Lung (tissue), 12 donors: ENCODE data around the gene DAAM2. TPM values are rescaled to one million over a fixed set of nuclear protein-coding genes. Genes with fewer than 3 reads are reported as not detected.
A peak's percentile ranks its signal among the peaks of the same experiment; 100 is the strongest.

Source experiments
- ATAC-seq: fragments of 200-7000 bp; cut with Tn5 transposase; one replicate; pipeline ENCODE4 v1.9.1; 2020; ENCODE audit warnings: moderate number of reproducible peaks; ENCODE audit not compliant: insufficient read depth, low FRiP score
- DNase-seq, 3 donors: peaks; one replicate each; pipeline ENCODE4 v3.0.0-alpha.2; 2013 to 2017
- H3K27ac ChIP-seq, 2 donors: one replicate each; pipeline ENCODE4 v1.5.1; 2013; ENCODE audit warnings: mild to moderate bottlenecking in 2 of 2, moderate library complexity in 2 of 2, control low read depth in 1 of 2, inconsistent platforms in 1 of 2, low read depth in 1 of 2, low read length in 1 of 2
- H3K27me3 ChIP-seq, 3 donors: one replicate each; pipeline ENCODE4 v1.5.1; 2013; ENCODE audit warnings: low read length in 2 of 3; ENCODE audit not compliant: control insufficient read depth in 3 of 3, insufficient read depth in 3 of 3
- H3K36me3 ChIP-seq, 4 donors: one replicate each; pipeline ENCODE4 v1.5.1; 2013; ENCODE audit warnings: low read length in 4 of 4, mild to moderate bottlenecking in 1 of 4, moderate library complexity in 1 of 4; ENCODE audit not compliant: control insufficient read depth in 4 of 4, insufficient read depth in 4 of 4
- H3K4me1 ChIP-seq, 5 donors: one replicate each; pipeline ENCODE4 v1.5.1; 2013; ENCODE audit warnings: low read length in 5 of 5, mild to moderate bottlenecking in 2 of 5, moderate library complexity in 1 of 5; ENCODE audit not compliant: control insufficient read depth in 5 of 5, insufficient read depth in 5 of 5
- H3K4me3 ChIP-seq: one replicate; pipeline ENCODE4 v1.5.1; 2013; ENCODE audit warnings: mild to moderate bottlenecking, control low read depth, moderate library complexity
- H3K9ac ChIP-seq, 2 donors: one replicate each; pipeline ENCODE4 v1.5.1; 2013; ENCODE audit warnings: low read length in 2 of 2, control low read depth in 1 of 2; ENCODE audit not compliant: insufficient read depth in 1 of 2
- H3K9me3 ChIP-seq, 4 donors: one replicate each; pipeline ENCODE4 v1.5.1; 2013; ENCODE audit warnings: low read length in 3 of 4, mild to moderate bottlenecking in 1 of 4, moderate library complexity in 1 of 4; ENCODE audit not compliant: control insufficient read depth in 4 of 4, insufficient read depth in 3 of 4
- CTCF ChIP-seq: IDR thresholded peaks from 2 replicates; pipeline ENCODE4 v1.5.1; 2012; ENCODE audit warnings: mild to moderate bottlenecking; ENCODE audit errors: control extremely low read depth, extremely low read depth
- WGBS, 2 donors: extraction: QIAGEN DNeasy Blood & Tissue Kit; methylation state at CpG; one replicate each; pipeline ENCODE4 v1.1.7; 2013; 5-methylcytosine and 5-hydroxymethylcytosine counted together
- polyA plus RNA-seq, 2 donors: library from polyadenylated mRNA; stranded (reverse); fragments of 200-250 nt; gene quantifications; one replicate each; pipeline ENCODE4 v1.2.1, GENCODE V29; 2013
- total RNA-seq, 2 donors: library from RNA; depleted of rRNA in 1 of 2; stranded (reverse); fragments of >200 nt in 1 of 2; gene quantifications; one replicate each; pipeline ENCODE4 v1.2.1, GENCODE V29; 2014 to 2021
- donor health status: control.
- donor health status: control.
- donor health status: Bipolar disorder and iron deficiency.
- donor health status: healthy.
- donor health status: DM: yes; HTN: yes; CAD: no.

Gene DAAM2
- total and polyA plus RNA-seq, 4 donors: 13.6 to 43.0 (median 28.5) TPM

- H3K27ac ChIP-seq: peak overlapping the region in 1 of 2 donors; percentile 20
- ATAC-seq (no peak), DNase-seq (no peak)
- no peak overlapping the region for H3K4me3 ChIP-seq
- H3K27me3 ChIP-seq: no peaks in the 10 kb centered on the region
- H3K9me3 ChIP-seq: no peaks in the 10 kb centered on the region
- H3K9ac ChIP-seq: no peak overlapping the region
- 70 to 82% methylated on average over 8 of the region's 8 CpGs for WGBS, 2 donors
- TF ChIP-seq CTCF: no peak
- H3K4me1 ChIP-seq: peaks cover 0 to 31% (median 22%) of the 10 kb centered on the region in 5 donors
- H3K36me3 ChIP-seq: peaks cover 0 to 8% (median 0%) of the 10 kb centered on the region in 4 donors
Measured at GRCh38 chr6:39819676-39820075, 27.5 kb downstream of the DAAM2 start.

GRCh38 chr6:39820553-39820952 lies 28.4 kb downstream of the DAAM2 start:
- Histone ChIP-seq H3K4me1 (peaks cover 0 to 31% (median 22%) of the 10 kb centered on the region in 5 donors), H3K27me3 (no peaks in the 10 kb centered on the region), H3K36me3 (peaks cover 0 to 3% (median 0%) of the 10 kb centered on the region in 4 donors), H3K27ac (peak overlapping the region in 1 of 2 donors; percentile 56), H3K9ac (no peak overlapping the region), H3K4me3 (no peak overlapping the region), H3K9me3 (no peaks in the 10 kb centered on the region)
- no peak for ATAC-seq
- no peak for TF ChIP-seq CTCF
- DNase-seq: no peak

- Histone ChIP-seq H3K4me3 (no peak overlapping the region), H3K9me3 (no peaks in the 10 kb centered on the region), H3K4me1 (peaks cover 0 to 31% (median 22%) of the 10 kb centered on the region in 5 donors), H3K36me3 (no peaks in the 10 kb centered on the region), H3K27me3 (no peaks in the 10 kb centered on the region), H3K27ac (peak overlapping the region; percentile 56 to 81), H3K9ac (no peak overlapping the region)
- WGBS, 2 donors: 62 to 72% methylated on average over 5 of the region's 5 CpGs
- ATAC-seq (no peak), DNase-seq (peak in 1 of 3 donors; percentile 59)
- no peak for TF ChIP-seq CTCF
Measured at GRCh38 chr6:39821046-39821740, 29.0 kb downstream of the DAAM2 start.
